IPS DF 19.7 (cell line): ENCODE data around the gene RERGL.
A peak's percentile ranks its signal among the peaks of the same experiment; 100 is the strongest.
"Not testable (repeated sequence)": the region's sequence is repeated elsewhere in the genome, so short reads cannot be mapped to it uniquely, and the experiment has no call there.

ENCODE experiments used
- DNase-seq: peaks from one replicate; pipeline ENCODE4 v3.0.0-alpha.2; 2013; ENCODE audit warnings: low read depth, low spot score

Gene RERGL

GRCh38 chr12:18090093-18090492, at the start of gene RERGL:
Gene RERGL, minus strand, starts transcription at chr12:18090193. Its CDS starts 53 bp downstream, at chr12:18090140.
- DNase-seq: no peak

GRCh38 chr12:18139254-18139653, 49.3 kb upstream of the RERGL start:
- no peak for DNase-seq

GRCh38 chr12:18135509-18135908, 45.5 kb upstream of the RERGL start:
- no peak for DNase-seq

GRCh38 chr12:18135086-18135485, 45.1 kb upstream of the RERGL start:
- DNase-seq: no peak

- no peak for DNase-seq
Observed at GRCh38 chr12:18130851-18131250, 40.9 kb upstream of the RERGL start.

- DNase-seq: no peak
Observed at GRCh38 chr12:18123707-18124106, 33.7 kb upstream of the RERGL start.

- no peak for DNase-seq
Observed at GRCh38 chr12:18120899-18121298, 30.9 kb upstream of the RERGL start.

- no peak for DNase-seq
Observed at GRCh38 chr12:18108611-18109010, 18.6 kb upstream of the RERGL start.

GRCh38 chr12:18103624-18104023, 13.6 kb upstream of the RERGL start:
- no peak for DNase-seq

- DNase-seq: no peak
Observed at GRCh38 chr12:18101043-18101442, 11.1 kb upstream of the RERGL start.

- DNase-seq: no peak
Observed at GRCh38 chr12:18084080-18084479, 5.9 kb downstream of the RERGL start.

GRCh38 chr12:18079541-18080246, 10.3 kb downstream of the RERGL start:
- no peak for DNase-seq

GRCh38 chr12:18074001-18074400, 16.0 kb downstream of the RERGL start:
- no peak for DNase-seq

- DNase-seq: no peak
Observed at GRCh38 chr12:18072723-18073122, 17.3 kb downstream of the RERGL start.

- DNase-seq: no peak
Observed at GRCh38 chr12:18071336-18071735, 18.7 kb downstream of the RERGL start.

- peak; percentile 5 for DNase-seq
Observed at GRCh38 chr12:18068355-18068754, 21.6 kb downstream of the RERGL start.

- no peak for DNase-seq
Observed at GRCh38 chr12:18066666-18067065, 23.3 kb downstream of the RERGL start.

- not testable (repeated sequence) for DNase-seq
Observed at GRCh38 chr12:18062867-18063266, 27.1 kb downstream of the RERGL start.

GRCh38 chr12:18057051-18057450, 32.9 kb downstream of the RERGL start:
- DNase-seq: no peak

- no peak for DNase-seq
Observed at GRCh38 chr12:18054925-18055619, 34.9 kb downstream of the RERGL start.

GRCh38 chr12:18045446-18045992, 44.5 kb downstream of the RERGL start:
- DNase-seq: no peak

GRCh38 chr12:18040060-18040742, 49.8 kb downstream of the RERGL start:
- DNase-seq: not testable (repeated sequence)
